Keratinocyte (primary cell): Measurements from ENCODE around the gene ZNF644.
"Not testable (repeated sequence)": the region's sequence is repeated elsewhere in the genome, so short reads cannot be mapped to it uniquely, and the experiment has no call there.

Experiments
- EZH2 ChIP-seq: IDR thresholded peaks from one replicate; pipeline ENCODE4 v1.6.1; 2012; ENCODE audit warnings: inconsistent platforms, mild to moderate bottlenecking, low read length, moderate library complexity
- TF ChIP-seq, protein P1 (sequence below), 3 experiments: IDR thresholded peaks in 1 of 3; conservative IDR thresholded peaks in 1 of 3; optimal IDR thresholded peaks in 1 of 3; 2 replicates in 2 of 3; 3 replicates in 1 of 3; pipeline versions ENCODE3 to v1.5.1; 2011; ENCODE audit warnings: low read length in 3 of 3, mild to moderate bottlenecking in 3 of 3, moderate library complexity in 2 of 3, control low read depth in 1 of 3, inconsistent platforms in 1 of 3; ENCODE audit not compliant: insufficient read depth in 2 of 3; ENCODE audit errors: extremely low read depth in 1 of 3

DNA sequence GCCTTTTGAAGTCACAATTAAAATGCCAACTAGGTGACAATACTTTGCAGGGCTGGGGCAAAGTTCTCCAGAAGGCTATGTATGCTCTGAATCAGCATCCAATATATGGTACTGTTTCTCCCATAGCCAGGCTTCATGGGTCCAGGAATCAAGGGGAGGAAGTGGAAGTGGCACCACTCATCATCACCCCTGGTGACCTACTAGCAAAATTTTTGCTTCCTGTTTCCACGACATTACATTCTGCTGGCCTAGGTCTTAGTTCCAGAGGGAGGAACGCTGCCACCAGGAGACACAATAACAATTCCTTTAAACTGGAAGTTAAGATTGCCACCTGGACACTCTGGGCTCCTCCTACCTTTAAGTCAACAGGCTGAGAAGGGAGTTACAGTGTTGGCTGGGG is 22.9 kb upstream of the ZNF644 start:
- TF ChIP-seq, protein P1, sequence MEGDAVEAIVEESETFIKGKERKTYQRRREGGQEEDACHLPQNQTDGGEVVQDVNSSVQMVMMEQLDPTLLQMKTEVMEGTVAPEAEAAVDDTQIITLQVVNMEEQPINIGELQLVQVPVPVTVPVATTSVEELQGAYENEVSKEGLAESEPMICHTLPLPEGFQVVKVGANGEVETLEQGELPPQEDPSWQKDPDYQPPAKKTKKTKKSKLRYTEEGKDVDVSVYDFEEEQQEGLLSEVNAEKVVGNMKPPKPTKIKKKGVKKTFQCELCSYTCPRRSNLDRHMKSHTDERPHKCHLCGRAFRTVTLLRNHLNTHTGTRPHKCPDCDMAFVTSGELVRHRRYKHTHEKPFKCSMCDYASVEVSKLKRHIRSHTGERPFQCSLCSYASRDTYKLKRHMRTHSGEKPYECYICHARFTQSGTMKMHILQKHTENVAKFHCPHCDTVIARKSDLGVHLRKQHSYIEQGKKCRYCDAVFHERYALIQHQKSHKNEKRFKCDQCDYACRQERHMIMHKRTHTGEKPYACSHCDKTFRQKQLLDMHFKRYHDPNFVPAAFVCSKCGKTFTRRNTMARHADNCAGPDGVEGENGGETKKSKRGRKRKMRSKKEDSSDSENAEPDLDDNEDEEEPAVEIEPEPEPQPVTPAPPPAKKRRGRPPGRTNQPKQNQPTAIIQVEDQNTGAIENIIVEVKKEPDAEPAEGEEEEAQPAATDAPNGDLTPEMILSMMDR (optimal IDR thresholded peaks at IDR 0.05 in 1 of 3, IDR thresholded peaks at IDR 0.05 in 1 of 3, conservative IDR thresholded peaks at IDR 0.05 in 1 of 3; ENCODE audit: extremely low read depth in 1 of 3, insufficient read depth in 2 of 3, low read length in 3 of 3): not testable (repeated sequence)
- not testable (repeated sequence) for TF ChIP-seq EZH2
